SK-N-SH (cell line): Measurements from ENCODE around the gene DRGX.

Experiments used
- CTCF ChIP-seq: fragments of 200-600 bp; sonication (generic); IDR thresholded peaks from 2 replicates; pipeline ENCODE4 v1.6.1; 2017; ENCODE audit warnings: antibody characterized with exemption, mild to moderate bottlenecking, moderate library complexity
- ELF1 ChIP-seq: IDR thresholded peaks from 2 replicates; pipeline ENCODE4 v1.4.0; 2012
- EP300 ChIP-seq, 2 experiments: IDR thresholded peaks; 2 replicates each; pipeline versions ENCODE4 v1.4.0 to v1.6.1; 2012; ENCODE audit warnings: borderline replicate concordance in 1 of 2, low read depth in 1 of 2, low read length in 1 of 2
- EZH2phosphoT487 ChIP-seq: fragments of 200-600 bp; sonication (generic); IDR thresholded peaks from 2 replicates; pipeline ENCODE4 v1.6.1; 2017; ENCODE audit warnings: low read depth, mixed run types, mild to moderate bottlenecking, antibody characterized with exemption, moderate library complexity, borderline replicate concordance
- FOXJ3 ChIP-seq: sonication (generic); formaldehyde crosslinking; IDR thresholded peaks from 2 replicates; pipeline ENCODE4 v1.5.1; 2020; ENCODE audit warnings: mild to moderate bottlenecking, missing genetic modification reagents
- JUND ChIP-seq: IDR thresholded peaks from 2 replicates; pipeline ENCODE4 v1.4.0; 2012
- MAX ChIP-seq: IDR thresholded peaks from 2 replicates; pipeline ENCODE4 v1.4.0; 2012; ENCODE audit warnings: low read depth
- RCOR1 ChIP-seq: fragments of 150-350 bp; IDR thresholded peaks from 2 replicates; pipeline ENCODE4 v1.6.1; 2017; ENCODE audit warnings: antibody characterized with exemption, low read length

GRCh38 chr10:49356181-49356580 is 39.7 kb downstream of the DRGX start:
- TF ChIP-seq CTCF (no peak), RCOR1 (no peak), FOXJ3 (no peak), EP300 (IDR thresholded peaks at IDR 0.05; ENCODE audit: borderline replicate concordance in 1 of 2, low read depth in 1 of 2, low read length in 1 of 2) (no peak), EZH2phosphoT487 (no peak), ELF1 (no peak), JUND (no peak), MAX (no peak)
